Measurements from ENCODE around the gene PACSIN1.
"Not testable (repeated sequence)": the region's sequence is repeated elsewhere in the genome, so short reads cannot be mapped to it uniquely, and the experiment has no call there.

The PACSIN1 gene

GRCh38 chr6:34457742-34458735 lies 7.8 kb upstream of the PACSIN1 start:
- DNase-seq, result no peak

GRCh38 chr6:34459899-34460593 lies 5.8 kb upstream of the PACSIN1 start:
- DNase-seq, result no peak

GRCh38 chr6:34460796-34461507 lies 4.9 kb upstream of the PACSIN1 start:
- DNase-seq, result no peak

GRCh38 chr6:34462010-34462409 lies 3.9 kb upstream of the PACSIN1 start:
- no peak for DNase-seq

- DNase-seq, result no peak
These were observed 3.3 kb upstream of the PACSIN1 start for GRCh38 chr6:34462551-34462971.

GRCh38 chr6:34463299-34463698 lies 2.6 kb upstream of the PACSIN1 start:
- no peak for DNase-seq

GRCh38 chr6:34463849-34464248 lies 2.0 kb upstream of the PACSIN1 start:
- no peak for DNase-seq

GRCh38 chr6:34466242-34467185 lies 638 bp downstream of the PACSIN1 start:
- DNase-seq, result no peak

GRCh38 chr6:34468378-34468892 lies 2.6 kb downstream of the PACSIN1 start:
- no peak for DNase-seq

GRCh38 chr6:34469499-34469898 lies 3.6 kb downstream of the PACSIN1 start:
- no peak for DNase-seq

- DNase-seq, result no peak
These were observed 6.5 kb downstream of the PACSIN1 start for GRCh38 chr6:34472425-34472824.

GRCh38 chr6:34473967-34474366 lies 8.1 kb downstream of the PACSIN1 start:
- no peak for DNase-seq

GRCh38 chr6:34474754-34475153 lies 8.9 kb downstream of the PACSIN1 start:
- DNase-seq, result no peak

GRCh38 chr6:34475238-34475682 lies 9.4 kb downstream of the PACSIN1 start:
- DNase-seq, result no peak

GRCh38 chr6:34475767-34476328 lies 10.0 kb downstream of the PACSIN1 start:
- DNase-seq, result no peak

- DNase-seq, result peak; percentile 52
These were observed 10.6 kb downstream of the PACSIN1 start for GRCh38 chr6:34476447-34476846.

- DNase-seq, result no peak
These were observed 11.0 kb downstream of the PACSIN1 start for GRCh38 chr6:34476921-34477320.

- DNase-seq, result no peak
These were observed 12.9 kb downstream of the PACSIN1 start for GRCh38 chr6:34478796-34479195.

- not testable (repeated sequence) for DNase-seq
These were observed 17.9 kb downstream of the PACSIN1 start for GRCh38 chr6:34483781-34484180.

GRCh38 chr6:34484391-34484790 lies 18.5 kb downstream of the PACSIN1 start:
- no peak for DNase-seq

- DNase-seq, result no peak
These were observed 19.0 kb downstream of the PACSIN1 start for GRCh38 chr6:34484899-34485298.

All from left hindlimb (tissue), 1 donor.